DND-41 (cell line): ENCODE measurements around the gene KLHL6.
"Not testable (repeated sequence)": the region's sequence is repeated elsewhere in the genome, so short reads cannot be mapped to it uniquely, and the experiment has no call there.

Experiments used
- ATAC-seq: fragments of 200-7000 bp; cut with Tn5 transposase; 3 replicates; pipeline ENCODE4 v1.9.1; 2021; ENCODE audit warnings: low read depth; ENCODE audit not compliant: insufficient read depth
- DNase-seq: peaks from one replicate; pipeline ENCODE4 v3.0.0-alpha.2; 2020
- H2AFZ ChIP-seq: 2 replicates; pipeline ENCODE4 v1.6.0; 2012; ENCODE audit warnings: low read depth, low read length
- H3K27ac ChIP-seq: 2 replicates; pipeline ENCODE4 v1.5.1; 2012; ENCODE audit warnings: low read length, inconsistent platforms
- H3K27me3 ChIP-seq: fragments of 200-600 bp; sonication (generic); 2 replicates; pipeline ENCODE4 v1.6.0; 2012; ENCODE audit warnings: low read length, mild to moderate bottlenecking, inconsistent platforms; ENCODE audit not compliant: insufficient read depth, poor library complexity
- H3K36me3 ChIP-seq: 2 replicates; pipeline ENCODE4 v1.5.1; 2012; ENCODE audit warnings: low read length, inconsistent platforms; ENCODE audit not compliant: insufficient read depth
- H3K4me1 ChIP-seq: 2 replicates; pipeline ENCODE4 v1.5.1; 2012; ENCODE audit warnings: mild to moderate bottlenecking, low read length; ENCODE audit not compliant: insufficient read depth
- H3K4me2 ChIP-seq: 2 replicates; pipeline ENCODE4 v1.6.0; 2012; ENCODE audit warnings: mild to moderate bottlenecking, moderate library complexity, low read length, inconsistent platforms; ENCODE audit not compliant: insufficient read depth
- H3K4me3 ChIP-seq, 2 experiments: fragments of 200-600 bp in 1 of 2; shearing (Covaris generic) in 1 of 2; 2 replicates each; pipeline ENCODE4 v1.5.1; 2012 to 2016; ENCODE audit warnings: inconsistent platforms in 2 of 2, low read length in 2 of 2, mild to moderate bottlenecking in 2 of 2, low read depth in 1 of 2, moderate library complexity in 1 of 2
- H3K79me2 ChIP-seq: 2 replicates; pipeline ENCODE4 v1.6.0; 2012; ENCODE audit warnings: low read length, inconsistent platforms; ENCODE audit not compliant: insufficient read depth
- H3K9ac ChIP-seq: 2 replicates; pipeline ENCODE4 v1.6.0; 2012; ENCODE audit warnings: low read depth, mild to moderate bottlenecking, inconsistent platforms, low read length, moderate library complexity
- H3K9me3 ChIP-seq: 2 replicates; pipeline ENCODE4 v1.5.1; 2012; ENCODE audit warnings: low read length, moderate library complexity, mild to moderate bottlenecking, inconsistent platforms; ENCODE audit not compliant: insufficient read depth, severe bottlenecking
- H4K20me1 ChIP-seq: 2 replicates; pipeline ENCODE4 v1.6.0; 2012; ENCODE audit warnings: low read length; ENCODE audit not compliant: insufficient read depth
- CTCF ChIP-seq: IDR thresholded peaks from 2 replicates; pipeline ENCODE4 v1.5.1; 2012; ENCODE audit warnings: borderline replicate concordance, low read length, moderate library complexity, mild to moderate bottlenecking; ENCODE audit not compliant: poor library complexity, severe bottlenecking; ENCODE audit errors: extremely low read depth
- EZH2 ChIP-seq: IDR thresholded peaks from 3 replicates; pipeline ENCODE4 v1.6.1; 2012; ENCODE audit warnings: borderline replicate concordance, low read depth, mild to moderate bottlenecking, moderate library complexity, low read length, inconsistent platforms; ENCODE audit not compliant: severe bottlenecking

KLHL6 gene

DNA sequence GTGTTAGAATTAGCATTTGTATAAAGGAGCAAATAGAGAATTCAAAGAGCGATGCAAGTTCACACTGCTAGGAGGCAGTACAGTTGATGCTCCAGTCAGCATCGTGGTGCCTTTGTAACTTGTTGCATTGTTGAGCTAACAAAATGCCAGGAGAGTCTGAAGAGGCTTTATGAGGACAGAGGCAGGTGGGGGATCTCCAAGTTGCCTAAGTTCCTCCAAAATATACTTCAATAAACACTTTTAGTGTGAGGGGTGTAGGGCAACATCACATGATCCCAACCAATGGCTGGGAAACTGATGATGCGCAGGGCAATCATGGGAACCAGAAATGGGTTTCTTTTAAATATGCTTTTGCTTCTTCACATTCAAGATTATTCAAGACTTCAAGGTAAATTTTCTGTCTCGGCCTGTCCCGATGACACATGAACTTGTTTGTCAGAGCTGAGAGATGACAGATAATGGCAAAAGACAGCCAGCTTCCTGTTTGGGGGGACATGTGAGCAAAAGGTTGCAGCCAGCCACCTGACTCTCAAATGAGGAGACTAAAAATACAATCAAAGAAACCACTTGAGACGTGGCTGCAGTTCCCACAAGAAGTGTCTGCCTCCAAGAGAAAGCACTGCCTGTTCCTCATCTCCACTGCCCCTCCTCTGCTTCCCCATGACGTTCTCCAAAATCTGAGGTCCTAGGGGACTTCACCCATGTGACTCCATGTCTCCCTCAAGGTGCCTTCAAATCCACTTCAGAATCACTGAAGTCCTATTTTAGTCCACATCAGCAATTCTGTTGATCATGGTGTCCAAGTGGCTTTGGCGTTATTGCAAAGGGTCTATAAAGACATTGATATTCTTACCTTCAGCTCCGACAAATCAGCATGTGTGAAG, 39.3 kb downstream of the KLHL6 start:
- ATAC-seq (peak; percentile 96), DNase-seq (peak; percentile 68)
- H3K27me3 ChIP-seq, result no peaks in the 10 kb centered on the region
- H4K20me1 ChIP-seq, result peaks cover 13% of the 10 kb centered on the region
- H3K27ac ChIP-seq, result peak overlapping the region; percentile 28; the same call in 1 of the 2 replicates
- H3K4me2 ChIP-seq, result peak overlapping the region; percentile 38
- H3K4me3 ChIP-seq, result no peak overlapping the region
- no peaks in the 10 kb centered on the region for H3K79me2 ChIP-seq
- no peaks in the 10 kb centered on the region for H3K9me3 ChIP-seq
- peaks cover 12% of the 10 kb centered on the region; the same call in 1 of the 2 replicates for H3K36me3 ChIP-seq
- H2AFZ ChIP-seq, result no peak overlapping the region
- TF ChIP-seq CTCF (peak; percentile 25), EZH2 (no peak)
- peaks cover 22% of the 10 kb centered on the region for H3K4me1 ChIP-seq
- H3K9ac ChIP-seq, result no peak overlapping the region

DNA sequence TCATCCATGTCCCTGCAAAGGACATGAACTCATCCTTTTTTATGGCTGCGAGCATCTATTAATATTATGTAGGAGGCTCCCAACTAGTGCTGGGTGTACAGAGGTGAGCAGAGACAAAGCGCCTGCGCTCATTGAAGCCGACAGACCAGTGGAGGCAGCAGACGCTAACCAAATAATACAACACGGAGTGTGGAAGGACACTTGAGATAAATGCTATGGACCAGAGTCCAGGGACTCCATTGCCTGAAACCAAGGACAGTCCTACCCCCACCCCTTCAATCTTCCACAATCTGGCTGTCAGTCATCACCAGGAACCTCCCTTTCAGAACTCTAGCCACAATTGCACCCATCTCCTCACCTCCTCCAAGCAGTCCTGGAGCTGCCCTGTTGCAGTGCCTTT, 41.5 kb downstream of the KLHL6 start:
- TF ChIP-seq EZH2 (no peak), CTCF (no peak)
- Histone ChIP-seq H3K9ac (no peak overlapping the region), H3K27me3 (no peaks in the 10 kb centered on the region), H3K4me2 (no peak overlapping the region), H3K9me3 (no peaks in the 10 kb centered on the region), H3K79me2 (no peaks in the 10 kb centered on the region), H3K4me1 (peaks cover 22% of the 10 kb centered on the region), H3K36me3 (peaks cover 10% of the 10 kb centered on the region; the same call in 1 of the 2 replicates), H3K27ac (no peak overlapping the region), H3K4me3 (no peak overlapping the region), H4K20me1 (peaks cover 13% of the 10 kb centered on the region), H2AFZ (no peak overlapping the region)
- DNase-seq, result no peak
- no peak for ATAC-seq

GRCh38 chr3:183513046-183513706, 42.3 kb downstream of the KLHL6 start:
- peaks cover 13% of the 10 kb centered on the region for H4K20me1 ChIP-seq
- H3K79me2 ChIP-seq, result no peaks in the 10 kb centered on the region
- no peak overlapping the region for H3K4me2 ChIP-seq
- H3K4me1 ChIP-seq, result peaks cover 22% of the 10 kb centered on the region
- TF ChIP-seq EZH2 (no peak), CTCF (no peak)
- H3K27me3 ChIP-seq, result no peaks in the 10 kb centered on the region
- ATAC-seq (no peak), DNase-seq (no peak)
- H3K9ac ChIP-seq, result no peak overlapping the region
- H3K27ac ChIP-seq, result no peak overlapping the region
- no peak overlapping the region for H2AFZ ChIP-seq
- H3K9me3 ChIP-seq, result no peaks in the 10 kb centered on the region
- peaks cover 15% of the 10 kb centered on the region for H3K36me3 ChIP-seq
- H3K4me3 ChIP-seq, result no peak overlapping the region

GRCh38 chr3:183511286-183512131, 44.0 kb downstream of the KLHL6 start:
- H3K9ac ChIP-seq, H3K4me2 ChIP-seq, ATAC-seq, H3K27me3 ChIP-seq, H3K4me3 ChIP-seq, DNase-seq, H3K9me3 ChIP-seq, H2AFZ ChIP-seq, H4K20me1 ChIP-seq, H3K79me2 ChIP-seq, H3K27ac ChIP-seq: not testable (repeated sequence)
- Histone ChIP-seq H3K36me3 (peaks cover 19% of the 10 kb centered on the region), H3K4me1 (peaks cover 11% of the 10 kb centered on the region)
